H1 (cell line): Measurements from ENCODE around the gene KHDRBS2.

Experiments
- CEBPB ChIP-seq: IDR thresholded peaks from 2 replicates; pipeline ENCODE4 v1.6.1; 2012; ENCODE audit warnings: low read depth, low read length
- CTCF ChIP-seq, 3 experiments: IDR thresholded peaks; 1 replicate in 2 of 3; 2 replicates in 1 of 3; pipeline versions ENCODE4 v1.5.1 to v1.6.1; 2011; ENCODE audit warnings: low read length in 3 of 3, mild to moderate bottlenecking in 3 of 3, inconsistent platforms in 2 of 3, low read depth in 1 of 3, moderate library complexity in 1 of 3; ENCODE audit not compliant: insufficient read depth in 1 of 3; ENCODE audit errors: control extremely low read depth in 1 of 3
- EZH2 ChIP-seq: fragments of 200-600 bp; sonication (generic); IDR thresholded peaks from 2 replicates; pipeline ENCODE4 v1.7.1; 2012; ENCODE audit warnings: low read depth, mild to moderate bottlenecking, moderate library complexity, low read length, inconsistent platforms; ENCODE audit not compliant: severe bottlenecking
- FOSL1 ChIP-seq: IDR thresholded peaks from 2 replicates; pipeline ENCODE4 v1.6.1; 2011; ENCODE audit warnings: mild to moderate bottlenecking, low read depth, low read length, moderate library complexity; ENCODE audit not compliant: insufficient read depth
- HDAC6 ChIP-seq: IDR thresholded peaks from one replicate; pipeline ENCODE4 v1.7.1; 2012; ENCODE audit warnings: low read depth, mild to moderate bottlenecking, inconsistent platforms, low read length, moderate library complexity

- no peak for TF ChIP-seq HDAC6
- TF ChIP-seq CTCF (IDR thresholded peaks at IDR 0.05; ENCODE audit: control extremely low read depth in 1 of 3, insufficient read depth in 1 of 3, low read depth in 1 of 3, low read length in 3 of 3): no peak
- TF ChIP-seq CEBPB: no peak
- no peak for TF ChIP-seq FOSL1
- TF ChIP-seq EZH2: no peak
Observed at GRCh38 chr6:62272114-62272513, 13.9 kb downstream of the KHDRBS2 start.
